Measurements from ENCODE around the gene NME5.

NME5 gene

GRCh38 chr5:138138949-138139780 is at the start of gene NME5:
NME5 (minus strand) TSS chr5:138139428; CDS start chr5:138138780, 648 bp downstream.
- Histone ChIP-seq H3K4me1 (ENCODE audit: insufficient read depth, low read length) (peaks cover 4% of the 10 kb centered on the region), H3K27ac (ENCODE audit: low read depth, low read length) (no peak within 1 kb of the TSS)

GRCh38 chr5:138188626-138189025 is 49.4 kb upstream of the NME5 start:
- Histone ChIP-seq H3K9me3 (ENCODE audit: low read length) (no peaks in the 10 kb centered on the region), H3K4me1 (ENCODE audit: insufficient read depth, low read length) (no peaks in the 10 kb centered on the region)

More at GRCh38 chr5:138138949-138139780, at the start of gene NME5:
- Histone ChIP-seq H3K36me3 (ENCODE audit: insufficient read depth, low read length) (no peaks in the 10 kb centered on the region), H3K4me3 (ENCODE audit: low read depth in 1 of 2, low read length in 2 of 2) (peak within 1 kb of the TSS; percentile 12 to 74), H3K9me3 (ENCODE audit: low read length) (no peaks in the 10 kb centered on the region), H3K9ac (ENCODE audit: low read length) (no peak within 1 kb of the TSS), H3K27me3 (ENCODE audit: control insufficient read depth in 1 of 2, insufficient read depth in 2 of 2, low read length in 2 of 2) (no peaks in the 10 kb centered on the region)

GRCh38 chr5:138186002-138186447 is 46.8 kb upstream of the NME5 start:
- Histone ChIP-seq H3K4me1 (ENCODE audit: insufficient read depth, low read length) (no peaks in the 10 kb centered on the region), H3K9me3 (ENCODE audit: low read length) (no peaks in the 10 kb centered on the region), H3K27ac (ENCODE audit: low read depth, low read length) (no peak overlapping the region), H3K9ac (ENCODE audit: low read length) (no peak overlapping the region), H3K4me3 (ENCODE audit: low read depth in 1 of 2, low read length in 2 of 2) (no peak overlapping the region), H3K36me3 (ENCODE audit: insufficient read depth, low read length) (peaks cover 60% of the 10 kb centered on the region), H3K27me3 (ENCODE audit: control insufficient read depth in 1 of 2, insufficient read depth in 2 of 2, low read length in 2 of 2) (no peaks in the 10 kb centered on the region)

More at GRCh38 chr5:138188626-138189025, 49.4 kb upstream of the NME5 start:
- Histone ChIP-seq H3K9ac (ENCODE audit: low read length) (no peak overlapping the region), H3K27ac (ENCODE audit: low read depth, low read length) (no peak overlapping the region), H3K36me3 (ENCODE audit: insufficient read depth, low read length) (peaks cover 79% of the 10 kb centered on the region), H3K4me3 (ENCODE audit: low read depth in 1 of 2, low read length in 2 of 2) (no peak overlapping the region), H3K27me3 (ENCODE audit: control insufficient read depth in 1 of 2, insufficient read depth in 2 of 2, low read length in 2 of 2) (no peaks in the 10 kb centered on the region)

GRCh38 chr5:138182808-138183207 is 43.6 kb upstream of the NME5 start:
- Histone ChIP-seq H3K4me1 (ENCODE audit: insufficient read depth, low read length) (peaks cover 7% of the 10 kb centered on the region), H3K27ac (ENCODE audit: low read depth, low read length) (no peak overlapping the region), H3K36me3 (ENCODE audit: insufficient read depth, low read length) (peaks cover 28% of the 10 kb centered on the region), H3K9ac (ENCODE audit: low read length) (no peak overlapping the region), H3K4me3 (ENCODE audit: low read depth in 1 of 2, low read length in 2 of 2) (no peak overlapping the region), H3K27me3 (ENCODE audit: control insufficient read depth in 1 of 2, insufficient read depth in 2 of 2, low read length in 2 of 2) (no peaks in the 10 kb centered on the region), H3K9me3 (ENCODE audit: low read length) (no peaks in the 10 kb centered on the region)

GRCh38 chr5:138180841-138181240 is 41.6 kb upstream of the NME5 start:
- Histone ChIP-seq H3K4me1 (ENCODE audit: insufficient read depth, low read length) (peaks cover 14% of the 10 kb centered on the region), H3K27ac (ENCODE audit: low read depth, low read length) (no peak overlapping the region), H3K9me3 (ENCODE audit: low read length) (no peaks in the 10 kb centered on the region), H3K36me3 (ENCODE audit: insufficient read depth, low read length) (peaks cover 10% of the 10 kb centered on the region), H3K9ac (ENCODE audit: low read length) (no peak overlapping the region), H3K27me3 (ENCODE audit: control insufficient read depth in 1 of 2, insufficient read depth in 2 of 2, low read length in 2 of 2) (no peaks in the 10 kb centered on the region), H3K4me3 (ENCODE audit: low read depth in 1 of 2, low read length in 2 of 2) (no peak overlapping the region)

GRCh38 chr5:138180183-138180782 is 41.1 kb upstream of the NME5 start:
- H3K36me3 ChIP-seq (ENCODE audit: insufficient read depth, low read length) = peaks cover 11% of the 10 kb centered on the region
- H3K4me3 ChIP-seq (ENCODE audit: low read depth in 1 of 2, low read length in 2 of 2) = no peak overlapping the region
- H3K4me1 ChIP-seq (ENCODE audit: insufficient read depth, low read length) = peaks cover 14% of the 10 kb centered on the region

GRCh38 chr5:138179277-138179857 is 40.1 kb upstream of the NME5 start:
- Histone ChIP-seq H3K27ac (ENCODE audit: low read depth, low read length) (no peak overlapping the region), H3K27me3 (ENCODE audit: control insufficient read depth in 1 of 2, insufficient read depth in 2 of 2, low read length in 2 of 2) (no peaks in the 10 kb centered on the region), H3K36me3 (ENCODE audit: insufficient read depth, low read length) (peaks cover 11% of the 10 kb centered on the region), H3K9ac (ENCODE audit: low read length) (no peak overlapping the region), H3K4me1 (ENCODE audit: insufficient read depth, low read length) (peaks cover 14% of the 10 kb centered on the region), H3K4me3 (ENCODE audit: low read depth in 1 of 2, low read length in 2 of 2) (peak overlapping the region; percentile 12 to 97), H3K9me3 (ENCODE audit: low read length) (no peaks in the 10 kb centered on the region)

More at GRCh38 chr5:138180183-138180782, 41.1 kb upstream of the NME5 start:
- no peaks in the 10 kb centered on the region for H3K9me3 ChIP-seq (ENCODE audit: low read length)
- H3K9ac ChIP-seq (ENCODE audit: low read length) = no peak overlapping the region
- H3K27ac ChIP-seq (ENCODE audit: low read depth, low read length) = no peak overlapping the region
- no peaks in the 10 kb centered on the region for H3K27me3 ChIP-seq (ENCODE audit: control insufficient read depth in 1 of 2, insufficient read depth in 2 of 2, low read length in 2 of 2)

- no peaks in the 10 kb centered on the region for H3K27me3 ChIP-seq (ENCODE audit: control insufficient read depth in 1 of 2, insufficient read depth in 2 of 2, low read length in 2 of 2)
- peaks cover 15% of the 10 kb centered on the region for H3K36me3 ChIP-seq (ENCODE audit: insufficient read depth, low read length)
- H3K9me3 ChIP-seq (ENCODE audit: low read length) = no peaks in the 10 kb centered on the region
- peak within 1 kb of the TSS; percentile 48 to 97 for H3K4me3 ChIP-seq (ENCODE audit: low read depth in 1 of 2, low read length in 2 of 2)
- peaks cover 14% of the 10 kb centered on the region for H3K4me1 ChIP-seq (ENCODE audit: insufficient read depth, low read length)
- H3K9ac ChIP-seq (ENCODE audit: low read length) = peak within 1 kb of the TSS; percentile 66
- peak within 1 kb of the TSS; percentile 84 for H3K27ac ChIP-seq (ENCODE audit: low read depth, low read length)
These were observed 39.5 kb upstream of the NME5 start, which contains the start of the genes BRD8 and KIF20A for GRCh38 chr5:138178516-138179276. BRD8 (minus strand) TSS chr5:138178630; CDS start chr5:138178614, 16 bp downstream. KIF20A (plus strand) TSS chr5:138179112; CDS start chr5:138179681, 569 bp downstream.

- Histone ChIP-seq H3K9me3 (ENCODE audit: low read length) (no peaks in the 10 kb centered on the region), H3K4me3 (ENCODE audit: low read depth in 1 of 2, low read length in 2 of 2) (peak overlapping the region; percentile 48 to 97), H3K36me3 (ENCODE audit: insufficient read depth, low read length) (peaks cover 19% of the 10 kb centered on the region), H3K27me3 (ENCODE audit: control insufficient read depth in 1 of 2, insufficient read depth in 2 of 2, low read length in 2 of 2) (no peaks in the 10 kb centered on the region), H3K4me1 (ENCODE audit: insufficient read depth, low read length) (peaks cover 14% of the 10 kb centered on the region), H3K27ac (ENCODE audit: low read depth, low read length) (peak overlapping the region; percentile 84), H3K9ac (ENCODE audit: low read length) (peak overlapping the region; percentile 66)
These were observed 38.8 kb upstream of the NME5 start for GRCh38 chr5:138177941-138178515.

- Histone ChIP-seq H3K9ac (ENCODE audit: low read length) (no peak overlapping the region), H3K4me1 (ENCODE audit: insufficient read depth, low read length) (no peaks in the 10 kb centered on the region), H3K9me3 (ENCODE audit: low read length) (no peaks in the 10 kb centered on the region), H3K36me3 (ENCODE audit: insufficient read depth, low read length) (peaks cover 90% of the 10 kb centered on the region), H3K27ac (ENCODE audit: low read depth, low read length) (no peak overlapping the region), H3K27me3 (ENCODE audit: control insufficient read depth in 1 of 2, insufficient read depth in 2 of 2, low read length in 2 of 2) (no peaks in the 10 kb centered on the region), H3K4me3 (ENCODE audit: low read depth in 1 of 2, low read length in 2 of 2) (no peak overlapping the region)
These were observed 31.1 kb upstream of the NME5 start for GRCh38 chr5:138170299-138170698.

Data from muscle layer of colon (tissue), 2 donors.